GM23338 (cell line): Measurements from ENCODE around the gene SPINK8. TPM values are rescaled to one million over a fixed set of nuclear protein-coding genes. Genes with fewer than 3 reads are reported as not detected.

Source experiments
- ATAC-seq: fragments of 200-7000 bp; cut with Tn5 transposase; 3 replicates; pipeline ENCODE4 v1.9.1; 2020
- DNase-seq: peaks from one replicate; pipeline ENCODE4 v3.0.0-alpha.2; 2015; ENCODE audit warnings: low spot score
- H2AFZ ChIP-seq: fragments of 200-600 bp; sonication (generic); 2 replicates; pipeline ENCODE4 v1.8.0; 2016; ENCODE audit warnings: antibody characterized with exemption, mild to moderate bottlenecking, moderate library complexity
- H3F3A ChIP-seq: fragments of 200-600 bp; sonication (generic); replicated peaks from 2 replicates; pipeline ENCODE4 v1.8.0; 2017; ENCODE audit warnings: antibody characterized with exemption, mixed run types, low read depth
- H3K27ac ChIP-seq: fragments of 200-600 bp; sonication (generic); 2 replicates; pipeline ENCODE4 v1.6.1; 2016; ENCODE audit warnings: low read depth
- H3K27me3 ChIP-seq: fragments of 200-600 bp; sonication (generic); 2 replicates; pipeline ENCODE4 v1.8.0; 2016; ENCODE audit warnings: mild to moderate bottlenecking, mixed run types, moderate library complexity; ENCODE audit not compliant: insufficient read depth
- H3K36me3 ChIP-seq: fragments of 200-600 bp; sonication (generic); 2 replicates; pipeline ENCODE4 v1.8.0; 2016; ENCODE audit warnings: mild to moderate bottlenecking; ENCODE audit not compliant: insufficient read depth
- H3K4me1 ChIP-seq: fragments of 200-600 bp; sonication (generic); 2 replicates; pipeline ENCODE4 v1.8.0; 2016; ENCODE audit warnings: mild to moderate bottlenecking, moderate library complexity; ENCODE audit not compliant: insufficient read depth
- H3K4me2 ChIP-seq: fragments of 200-600 bp; sonication (generic); 2 replicates; pipeline ENCODE4 v1.7.1; 2017; ENCODE audit warnings: mixed run types
- H3K4me3 ChIP-seq: fragments of 200-600 bp; sonication (generic); 2 replicates; pipeline ENCODE4 v1.6.1; 2016; ENCODE audit warnings: mixed run types
- H3K79me2 ChIP-seq: fragments of 200-600 bp; sonication (generic); replicated peaks from 2 replicates; pipeline ENCODE4 v1.8.0; 2017; ENCODE audit warnings: mild to moderate bottlenecking; ENCODE audit not compliant: insufficient read depth
- H3K9me2 ChIP-seq: fragments of 200-600 bp; sonication (generic); 2 replicates; pipeline ENCODE4 v1.8.0; 2017; ENCODE audit not compliant: insufficient read depth
- H4K20me1 ChIP-seq: fragments of 200-600 bp; sonication (generic); replicated peaks from 2 replicates; pipeline ENCODE4 v1.8.0; 2017; ENCODE audit warnings: mild to moderate bottlenecking; ENCODE audit not compliant: insufficient read depth
- H3K27ac Mint-ChIP-seq: 2 replicates; pipeline ENCODE4 v1.8.0; 2020; ENCODE audit warnings: inconsistent platforms, mild to moderate bottlenecking, moderate library complexity, mixed read lengths
- H3K27me3 Mint-ChIP-seq: 3 replicates; pipeline ENCODE4 v1.8.0; 2022; ENCODE audit warnings: low read depth, mild to moderate bottlenecking, moderate library complexity, mixed read lengths, inconsistent platforms; ENCODE audit not compliant: insufficient read depth, poor library complexity
- H3K36me3 Mint-ChIP-seq: 3 replicates; pipeline ENCODE4 v1.8.0; 2021; ENCODE audit warnings: low read depth, mild to moderate bottlenecking, inconsistent platforms, moderate library complexity, mixed read lengths
- H3K4me1 Mint-ChIP-seq: 3 replicates; pipeline ENCODE4 v1.8.0; 2020; ENCODE audit warnings: mild to moderate bottlenecking, inconsistent platforms, mixed read lengths
- H3K4me3 Mint-ChIP-seq: 3 replicates; pipeline ENCODE4 v1.8.0; 2021; ENCODE audit warnings: moderate library complexity, mild to moderate bottlenecking, inconsistent platforms, mixed read lengths
- H3K9me3 Mint-ChIP-seq: 3 replicates; pipeline ENCODE4 v1.8.0; 2020; ENCODE audit warnings: moderate library complexity, mild to moderate bottlenecking, inconsistent platforms, mixed read lengths
- CREB1 ChIP-seq: fragments of 250-450 bp; sonication (Bioruptor Pico); IDR thresholded peaks from 2 replicates; pipeline ENCODE4 v1.5.0; 2020; ENCODE audit warnings: low read depth, mild to moderate bottlenecking, moderate library complexity
- CTCF ChIP-seq, 2 experiments: fragments of 200-600 bp in 1 of 2; sonication (generic) in 1 of 2; conservative IDR thresholded peaks; 2 replicates each; pipeline versions ENCODE4 v1.5.1 to v1.6.1; 2016 to 2017; ENCODE audit warnings: antibody characterized with exemption in 2 of 2, low read depth in 2 of 2, mild to moderate bottlenecking in 2 of 2, moderate library complexity in 1 of 2
- ETS1 ChIP-seq: IDR thresholded peaks from 2 replicates; pipeline ENCODE4 v1.6.1; 2016; ENCODE audit warnings: antibody characterized with exemption
- NANOG ChIP-seq: IDR thresholded peaks from 2 replicates; pipeline ENCODE4 v1.6.1; 2016; ENCODE audit warnings: antibody characterized with exemption, borderline replicate concordance
- POLR2AphosphoS5 ChIP-seq: IDR thresholded peaks from 2 replicates; pipeline ENCODE4 v1.6.1; 2016; ENCODE audit warnings: antibody characterized with exemption, low read depth
- REST ChIP-seq: IDR thresholded peaks from one replicate; pipeline ENCODE4 v1.6.1; 2018; ENCODE audit warnings: antibody characterized with exemption; ENCODE audit not compliant: unreplicated experiment
- ZNF462 ChIP-seq: fragments of 250-450 bp; sonication (Bioruptor Pico); IDR thresholded peaks from 2 replicates; pipeline ENCODE4 v1.5.0; 2020; ENCODE audit warnings: mild to moderate bottlenecking, moderate library complexity
- polyA plus RNA-seq: library from polyadenylated mRNA; unstranded; fragments of >200 nt; fragmentation: Nextera tagmentation; extraction: Ambion mirVana; gene quantifications from 2 replicates; pipeline ENCODE4 v1.2.1, GENCODE V29; 2016
- total RNA-seq: library from RNA; depleted of rRNA; stranded (reverse); fragments of >200 nt; shearing (Covaris generic); gene quantifications from 2 replicates; pipeline ENCODE4 v1.2.3, GENCODE V29; 2014

The SPINK8 gene
- total and polyA plus RNA-seq, 2 experiments from 2014 or later = not detected

GRCh38 chr3:48318713-48319468 lies 14.6 kb downstream of the SPINK8 start:
- H3K27ac ChIP-seq = no peak overlapping the region
- peaks cover 20% of the 10 kb centered on the region for H3K9me3 Mint-ChIP-seq
- TF ChIP-seq REST (no peak), ZNF462 (CRISPR knock-in tag) (no peak), CTCF (conservative IDR thresholded peaks at IDR 0.05; ENCODE audit: low read depth in 2 of 2) (no peak), NANOG (no peak), ETS1 (no peak), CREB1 (CRISPR knock-in tag) (no peak), POLR2AphosphoS5 (no peak)
- H3K4me3 Mint-ChIP-seq = no peak overlapping the region
- no peaks in the 10 kb centered on the region for H3K4me1 Mint-ChIP-seq
- 0 out of 3 replicates have a peak, but pooled peaks cover 3% of the 10 kb centered on the region for H3K36me3 Mint-ChIP-seq
- no peak overlapping the region for H3K27ac Mint-ChIP-seq
- no peak overlapping the region for H3K4me2 ChIP-seq
- no peaks in the 10 kb centered on the region for H3K27me3 Mint-ChIP-seq
- no peaks in the 10 kb centered on the region for H4K20me1 ChIP-seq
- H3F3A ChIP-seq = no peaks in the 10 kb centered on the region
- H3K9me2 ChIP-seq = 0 out of 2 replicates have a peak, but pooled peaks cover 3% of the 10 kb centered on the region
- no peaks in the 10 kb centered on the region for H3K27me3 ChIP-seq
- ATAC-seq (no peak), DNase-seq (no peak)
- H3K4me1 ChIP-seq = no peaks in the 10 kb centered on the region
- H3K36me3 ChIP-seq = no peaks in the 10 kb centered on the region
- no peak overlapping the region for H2AFZ ChIP-seq
- no peaks in the 10 kb centered on the region for H3K79me2 ChIP-seq
- no peak overlapping the region for H3K4me3 ChIP-seq
